IMR-90 (cell line): ENCODE measurements around the gene MAGI2.

Source experiments
- CEBPB ChIP-seq: IDR thresholded peaks from 2 replicates; pipeline ENCODE4 v1.6.1; 2012; ENCODE audit warnings: low read depth, low read length, improper control_type of control experiment
- CHD1 ChIP-seq: IDR thresholded peaks from 2 replicates; pipeline ENCODE4 v1.6.1; 2012; ENCODE audit warnings: low read depth, low read length, improper control_type of control experiment
- CTCF ChIP-seq: conservative IDR thresholded peaks from 2 replicates; pipeline ENCODE4 v1.5.1; 2012; ENCODE audit warnings: mild to moderate bottlenecking, low read depth, low read length, improper control_type of control experiment
- MAZ ChIP-seq: IDR thresholded peaks from 2 replicates; pipeline ENCODE4 v1.6.1; 2012; ENCODE audit warnings: low read depth, mild to moderate bottlenecking, low read length, improper control_type of control experiment, moderate library complexity, borderline replicate concordance
- POLR2A ChIP-seq: IDR thresholded peaks from 2 replicates; pipeline ENCODE4 v1.6.1; 2012; ENCODE audit warnings: mild to moderate bottlenecking, low read depth, low read length
- RAD21 ChIP-seq: IDR thresholded peaks from 2 replicates; pipeline ENCODE4 v1.6.1; 2012; ENCODE audit warnings: low read length, improper control_type of control experiment
- RCOR1 ChIP-seq: IDR thresholded peaks from 2 replicates; pipeline ENCODE4 v1.6.1; 2012; ENCODE audit warnings: mild to moderate bottlenecking, low read length, improper control_type of control experiment; ENCODE audit not compliant: insufficient replicate concordance
- SMC3 ChIP-seq: fragments of 150-350 bp; IDR thresholded peaks from 2 replicates; pipeline ENCODE4 v1.6.1; 2016; ENCODE audit warnings: low read depth, mild to moderate bottlenecking, antibody characterized with exemption, low read length, moderate library complexity
- USF2 ChIP-seq: fragments of 150-350 bp; IDR thresholded peaks from 2 replicates; pipeline ENCODE4 v1.6.1; 2017; ENCODE audit warnings: mild to moderate bottlenecking, antibody characterized with exemption, low read length, low read depth

- TF ChIP-seq CTCF, result no peak
- no peak for TF ChIP-seq POLR2A
- TF ChIP-seq CEBPB, result no peak
- no peak for TF ChIP-seq SMC3
- no peak for TF ChIP-seq MAZ
- TF ChIP-seq RAD21, result no peak
- no peak; the same call in 1 of the 2 replicates for TF ChIP-seq USF2
- TF ChIP-seq CHD1, result no peak
- TF ChIP-seq RCOR1, result no peak
Observed at GRCh38 chr7:78326189-78326588, 1127.3 kb downstream of the MAGI2 start.
